Left lung (tissue), 10 donors: ENCODE results near the gene SUPT3H. TPM values are rescaled to one million over a fixed set of nuclear protein-coding genes. Genes with fewer than 3 reads are reported as not detected.

Experiments used
- ATAC-seq: fragments of 200-7000 bp; cut with Tn5 transposase; one replicate; pipeline ENCODE4 v1.9.1; 2020; ENCODE audit warnings: moderate library complexity
- DNase-seq, 4 donors: peaks; one replicate each; pipeline ENCODE4 v3.0.0-alpha.2; 2013 to 2020
- H3K27ac ChIP-seq, 2 donors: fragments of 200-600 bp; sonication (generic) in 1 of 2; one replicate each; pipeline versions ENCODE4 v1.5.0 to v1.8.0; 2020 to 2021
- H3K27me3 ChIP-seq, 2 donors: fragments of 200-600 bp; sonication (generic) in 1 of 2; one replicate each; pipeline versions ENCODE4 v1.5.0 to v1.8.0; 2020 to 2021
- H3K36me3 ChIP-seq, 2 donors: fragments of 200-600 bp; sonication (generic) in 1 of 2; one replicate each; pipeline versions ENCODE4 v1.5.0 to v1.8.0; 2020 to 2021
- H3K4me1 ChIP-seq, 2 donors: fragments of 200-600 bp; one replicate each; pipeline ENCODE4 v1.8.0; 2021
- H3K4me3 ChIP-seq, 2 donors: fragments of 200-600 bp; sonication (generic) in 1 of 2; one replicate each; pipeline versions ENCODE4 v1.5.0 to v1.8.0; 2020 to 2021; ENCODE audit warnings: mild to moderate bottlenecking in 1 of 2
- H3K9me3 ChIP-seq, 2 donors: fragments of 200-600 bp; sonication (generic) in 1 of 2; one replicate each; pipeline versions ENCODE4 v1.5.0 to v1.8.0; 2020 to 2021
- CTCF ChIP-seq, 2 donors: fragments of 200-600 bp; sonication (generic) in 1 of 2; IDR thresholded peaks; one replicate each; pipeline versions ENCODE4 v1.5.0 to v1.8.0; 2021; ENCODE audit warnings: antibody characterized with exemption in 2 of 2
- intact Hi-C, 2 donors: fragments of 100-400 bp; cut with DNase I; formaldehyde crosslinking; loops; one replicate each; pipeline versions ENCODE4 v1.11.2 to v1.14.2; 2022
- polyA plus RNA-seq, 6 donors: library from polyadenylated mRNA; unstranded; fragments of 120-200 nt; gene quantifications; one replicate each; pipeline ENCODE4 v1.2.1, GENCODE V29; 2013; ENCODE audit not compliant: insufficient read length in 6 of 6
- total RNA-seq, 2 donors: library from RNA; stranded (reverse); fragmentation: NEBNext Ultra II Directional; extraction: Animal tissue kit (Norgen Biotek cat#: 25700); gene quantifications; one replicate each; pipeline ENCODE4 v1.2.1, GENCODE V29; 2021
- donor health status: DM: no; HTN: yes; CAD: no.
- donor health status: DM: no; HTN: no; CAD: no.

SUPT3H gene
- total and polyA plus RNA-seq, 8 donors, result 4.7 to 33.0 (median 26.2) TPM

DNA sequence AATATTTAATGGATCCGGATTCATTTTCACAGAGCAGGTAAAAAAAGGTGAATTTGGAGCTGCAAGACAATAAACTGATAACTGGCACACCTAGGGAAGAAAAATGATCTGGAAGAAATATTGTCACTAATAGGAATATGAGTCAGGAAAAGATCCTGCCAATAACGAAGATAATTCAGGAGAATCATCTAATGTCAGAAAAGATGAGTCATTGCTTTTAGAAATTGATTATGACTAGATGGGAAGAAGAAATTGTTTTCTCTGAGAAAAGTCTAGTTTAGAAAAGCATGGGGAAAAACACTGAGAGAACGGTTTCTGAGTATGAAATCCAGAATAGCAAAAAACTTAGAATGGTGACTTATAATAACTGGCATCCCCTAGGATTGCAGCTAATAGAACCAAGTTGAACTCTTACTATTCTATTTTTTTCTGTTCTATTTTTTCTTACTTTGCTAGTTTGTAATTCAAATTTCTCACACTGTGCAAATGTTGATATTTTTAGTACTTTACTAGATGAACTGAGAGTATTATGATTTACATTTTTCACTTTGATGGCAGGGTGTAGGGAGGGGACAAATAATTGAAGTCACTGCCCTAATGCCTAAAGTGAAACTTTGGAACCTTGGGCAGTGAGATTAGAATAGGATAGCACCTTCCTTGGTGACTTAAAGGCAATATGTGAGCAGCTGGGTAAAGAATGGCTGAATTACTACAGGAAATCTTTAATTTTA, 38.2 kb upstream of the SUPT3H start:
- no peak for ATAC-seq
- DNase-seq, result no peak
- Histone ChIP-seq H3K4me3 (no peak overlapping the region), H3K4me1 (peaks cover 9 to 19% of the 10 kb centered on the region in 2 donors), H3K36me3 (no peaks in the 10 kb centered on the region), H3K27ac (no peak overlapping the region), H3K9me3 (no peaks in the 10 kb centered on the region), H3K27me3 (peaks cover 19 to 68% of the 10 kb centered on the region in 2 donors)
- no peak for TF ChIP-seq CTCF (IDR thresholded peaks at IDR 0.05)
- intact Hi-C loops, result no loop called here

DNA sequence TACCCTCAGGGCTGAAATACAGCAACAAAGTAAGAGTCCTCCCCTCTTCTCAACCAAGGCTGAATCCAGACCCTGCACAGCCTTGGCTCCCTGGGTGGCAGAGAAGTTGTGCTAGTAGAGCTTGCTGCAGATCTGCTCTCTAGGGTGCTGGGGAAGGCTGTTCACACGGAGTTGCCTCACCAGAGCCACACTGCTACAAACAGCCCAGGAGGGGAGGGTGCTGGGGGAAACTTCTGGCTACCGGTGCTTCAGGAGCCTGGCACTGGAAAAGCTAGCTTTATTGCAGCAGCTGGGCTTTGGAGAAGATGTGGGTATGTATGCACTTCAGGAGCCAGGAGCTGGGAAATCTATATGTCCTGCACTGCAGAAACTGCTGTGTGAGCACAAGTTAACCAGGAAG, 37.6 kb upstream of the SUPT3H start:
- Histone ChIP-seq H3K4me3 (no peak overlapping the region), H3K27me3 (peaks cover 13 to 61% of the 10 kb centered on the region in 2 donors), H3K36me3 (no peaks in the 10 kb centered on the region), H3K9me3 (no peaks in the 10 kb centered on the region), H3K27ac (no peak overlapping the region), H3K4me1 (peaks cover 6 to 13% of the 10 kb centered on the region in 2 donors)
- no peak for ATAC-seq
- DNase-seq, result no peak
- no peak for TF ChIP-seq CTCF (IDR thresholded peaks at IDR 0.05)
- intact Hi-C loops, result no loop called here

DNA sequence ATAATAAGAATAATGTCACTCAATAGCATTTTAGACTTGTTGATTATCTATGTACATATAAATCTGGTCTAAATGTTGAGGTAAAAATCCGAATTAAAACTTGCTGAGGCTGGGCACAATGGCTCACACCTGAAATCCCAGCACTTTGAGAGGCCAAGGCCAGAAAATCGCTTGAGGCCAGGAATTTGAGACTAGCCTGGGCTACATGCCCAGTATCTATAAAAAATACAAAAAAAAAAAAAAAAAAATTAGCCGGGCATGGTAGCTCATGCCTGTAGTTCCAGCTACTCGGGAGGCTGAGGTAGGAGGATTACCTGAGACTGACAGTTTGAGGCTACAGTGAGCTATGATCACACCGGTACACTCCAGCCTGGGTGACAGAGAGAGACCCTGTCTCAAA, 34.2 kb upstream of the SUPT3H start:
- H3K27me3 ChIP-seq, result peaks cover 0 to 31% of the 10 kb centered on the region in 2 donors
- DNase-seq (no peak), ATAC-seq (no peak)
- no peak for TF ChIP-seq CTCF (IDR thresholded peaks at IDR 0.05)
- no peaks in the 10 kb centered on the region for H3K4me1 ChIP-seq
- intact Hi-C loops, result no loop called here
- H3K4me3 ChIP-seq, result no peak overlapping the region
- no peak overlapping the region for H3K27ac ChIP-seq
- no peaks in the 10 kb centered on the region for H3K9me3 ChIP-seq
- no peaks in the 10 kb centered on the region for H3K36me3 ChIP-seq

DNA sequence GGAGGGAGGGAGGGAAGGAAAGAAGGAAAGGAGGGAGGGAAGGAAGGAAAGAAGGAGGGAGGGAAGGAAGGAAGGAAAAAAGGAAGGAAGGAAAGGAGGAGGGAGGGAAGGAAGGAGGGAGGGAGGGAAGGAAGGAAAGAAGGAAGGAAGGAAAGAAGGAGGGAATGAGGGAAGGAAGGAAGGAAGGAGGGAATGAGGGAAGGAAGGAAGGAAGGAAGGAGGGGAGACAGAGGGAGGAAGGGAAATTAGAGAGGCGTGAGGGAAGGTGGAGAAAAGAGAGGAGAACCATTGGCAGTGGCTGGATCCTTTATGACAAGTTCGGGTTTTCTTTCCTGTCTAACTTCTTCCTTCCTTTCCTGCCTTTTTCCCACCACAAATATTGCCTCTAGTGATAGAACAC, 22.3 kb upstream of the SUPT3H start:
- Histone ChIP-seq H3K4me1 (no peaks in the 10 kb centered on the region), H3K36me3 (no peaks in the 10 kb centered on the region)
- ATAC-seq, result no peak

More for the DNA sequence above, 22.3 kb upstream of the SUPT3H start:
- H3K27me3 ChIP-seq, result no peaks in the 10 kb centered on the region
- H3K4me3 ChIP-seq, result no peak overlapping the region
- intact Hi-C loops, result no loop called here
- no peaks in the 10 kb centered on the region for H3K9me3 ChIP-seq
- H3K27ac ChIP-seq, result no peak overlapping the region
- DNase-seq, result no peak
- no peak for TF ChIP-seq CTCF (IDR thresholded peaks at IDR 0.05)
